Stimulated activated naive CD4-positive, alpha-beta T cell (primary cell): Measurements from ENCODE around the gene NSUN6.

Experiments
- DNase-seq, 6 experiments: peaks; one replicate each; lab custom pipeline; 2025; lab: John Stamatoyannopoulos, UW

The NSUN6 gene

DNA sequence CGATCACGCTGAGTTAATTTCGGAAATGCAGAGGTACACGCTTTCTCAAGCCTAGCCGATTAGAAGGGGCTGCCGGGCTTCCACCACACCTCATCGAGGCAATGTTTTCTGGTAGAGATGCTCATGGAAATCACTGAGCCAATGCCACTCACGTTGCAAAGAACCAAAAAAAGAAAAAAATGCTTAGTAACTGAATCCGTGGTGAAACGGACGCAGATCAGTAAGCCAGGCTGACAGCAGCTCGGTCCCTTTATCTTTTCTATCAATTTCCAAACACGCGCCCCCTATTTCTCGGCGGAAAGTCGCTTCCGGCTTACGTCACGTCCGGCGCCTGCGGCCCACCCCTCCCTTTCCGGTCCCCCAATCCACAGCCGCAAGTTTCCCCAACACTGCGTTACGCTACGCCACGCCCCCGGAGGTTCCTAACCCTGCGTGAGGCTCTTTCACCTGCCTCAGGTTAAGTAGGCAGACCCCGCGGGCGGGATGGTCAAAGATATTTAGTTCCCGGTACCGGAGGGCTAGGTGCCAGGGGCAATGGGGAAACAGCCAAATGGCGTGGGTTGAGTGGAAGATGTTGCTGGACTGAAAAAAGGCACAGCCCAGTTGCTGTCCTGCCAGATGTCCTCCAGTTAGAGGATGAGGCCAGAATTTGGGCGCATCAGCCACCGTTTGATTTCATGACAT lies at the start of gene NSUN6:
Gene NSUN6, minus strand, starts transcription at position 264 of the 684 bp plus-strand sequence. CDS start 384 bp downstream, outside the sequence.
- DNase-seq: peak; percentile 90 to 95 (median 92)

- DNase-seq: no peak
Measured at GRCh38 chr10:18699849-18700840, 48.8 kb upstream of the NSUN6 start.

- DNase-seq: no peak
Measured at GRCh38 chr10:18690541-18690940, 39.2 kb upstream of the NSUN6 start.

DNA sequence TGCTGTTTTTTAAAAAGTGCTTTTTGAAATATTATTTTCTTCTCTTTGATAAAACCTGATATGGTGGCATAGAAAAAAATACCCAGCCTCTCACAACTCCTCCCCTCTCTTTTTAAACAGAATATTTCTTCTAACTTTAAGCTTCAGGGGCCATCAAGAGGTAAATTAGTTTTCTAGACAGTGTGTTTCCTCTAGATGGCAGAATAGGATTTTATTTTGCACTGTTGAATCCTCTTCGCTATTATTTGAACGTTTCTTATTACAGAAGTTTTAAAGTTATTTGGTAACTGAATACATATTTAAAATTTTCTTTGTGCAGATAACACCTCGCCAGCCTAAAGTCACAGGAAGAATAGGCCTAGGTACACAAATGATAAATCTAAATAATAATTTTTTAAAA lies 38.1 kb upstream of the NSUN6 start:
- DNase-seq: no peak

GRCh38 chr10:18687706-18688105 lies 36.3 kb upstream of the NSUN6 start:
- no peak for DNase-seq

DNA sequence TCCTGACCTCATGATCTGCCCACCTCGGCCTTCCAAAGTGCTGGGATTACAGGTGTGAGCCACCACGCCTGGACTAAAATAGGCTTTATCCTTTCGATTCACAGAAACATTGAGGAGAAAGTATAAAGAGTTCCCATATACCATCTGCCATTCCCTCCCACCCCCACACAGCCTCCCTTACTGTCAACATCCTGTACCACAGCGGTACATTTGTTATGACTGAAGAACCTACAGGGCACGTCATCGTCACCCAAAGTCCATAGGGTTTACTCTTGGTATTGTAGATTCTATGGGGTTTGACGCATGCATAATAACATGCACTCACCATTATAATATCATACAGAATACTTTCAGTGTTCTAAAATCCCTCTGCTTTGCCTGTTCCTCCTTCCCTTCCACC lies 35.8 kb upstream of the NSUN6 start:
- no peak for DNase-seq

- DNase-seq: no peak
Measured at GRCh38 chr10:18685555-18685954, 34.2 kb upstream of the NSUN6 start.

GRCh38 chr10:18684953-18685352 lies 33.6 kb upstream of the NSUN6 start:
- no peak for DNase-seq

GRCh38 chr10:18684416-18684815 lies 33.0 kb upstream of the NSUN6 start:
- no peak for DNase-seq

GRCh38 chr10:18683427-18683826 lies 32.0 kb upstream of the NSUN6 start:
- DNase-seq: no peak

DNA sequence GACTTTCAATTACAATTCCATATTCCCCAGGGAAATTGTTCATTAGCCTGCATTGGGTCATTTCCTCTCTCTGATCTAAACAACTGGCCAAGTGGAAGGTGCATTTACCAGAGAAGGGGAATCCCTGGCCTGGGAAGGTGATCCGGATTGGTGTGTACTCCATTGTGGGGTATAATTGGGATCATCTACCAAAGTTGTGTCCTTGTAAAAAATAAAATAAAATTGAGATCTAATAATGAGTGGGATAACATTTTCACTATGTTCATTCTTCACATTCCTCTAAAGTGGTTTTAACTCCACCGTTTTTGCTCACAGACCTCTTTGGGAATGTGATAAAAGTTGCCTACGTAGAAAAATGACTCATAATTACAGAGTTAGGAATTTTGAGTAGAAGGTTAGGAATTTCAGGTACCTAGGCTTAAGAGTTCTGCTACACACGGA lies 30.6 kb upstream of the NSUN6 start:
- no peak for DNase-seq

GRCh38 chr10:18681366-18681765 lies 30.0 kb upstream of the NSUN6 start:
- no peak for DNase-seq

DNA sequence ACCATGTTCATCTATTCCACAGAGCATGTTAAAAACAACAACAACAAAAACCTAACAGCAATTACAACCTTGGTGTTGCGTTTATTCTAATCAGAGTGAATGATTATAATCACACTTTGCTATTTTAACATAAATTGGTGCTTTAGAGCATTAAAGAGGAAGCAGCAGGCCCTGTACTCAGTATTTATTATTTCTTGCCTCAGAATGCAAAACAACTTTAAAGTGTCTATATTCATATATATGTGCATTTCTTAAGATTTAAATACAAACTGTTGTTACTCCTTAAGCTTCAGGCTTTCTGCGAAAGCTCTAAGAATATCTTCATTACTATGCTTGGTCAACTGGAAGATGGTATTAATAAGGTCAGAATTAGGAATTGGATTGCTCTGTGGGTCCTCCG lies 29.4 kb upstream of the NSUN6 start:
- no peak for DNase-seq

GRCh38 chr10:18675086-18675801 lies 23.9 kb upstream of the NSUN6 start:
- no peak for DNase-seq

- no peak for DNase-seq
Measured at GRCh38 chr10:18668026-18668425, 16.6 kb upstream of the NSUN6 start.

- DNase-seq: no peak
Measured at GRCh38 chr10:18666810-18667209, 15.4 kb upstream of the NSUN6 start.

DNA sequence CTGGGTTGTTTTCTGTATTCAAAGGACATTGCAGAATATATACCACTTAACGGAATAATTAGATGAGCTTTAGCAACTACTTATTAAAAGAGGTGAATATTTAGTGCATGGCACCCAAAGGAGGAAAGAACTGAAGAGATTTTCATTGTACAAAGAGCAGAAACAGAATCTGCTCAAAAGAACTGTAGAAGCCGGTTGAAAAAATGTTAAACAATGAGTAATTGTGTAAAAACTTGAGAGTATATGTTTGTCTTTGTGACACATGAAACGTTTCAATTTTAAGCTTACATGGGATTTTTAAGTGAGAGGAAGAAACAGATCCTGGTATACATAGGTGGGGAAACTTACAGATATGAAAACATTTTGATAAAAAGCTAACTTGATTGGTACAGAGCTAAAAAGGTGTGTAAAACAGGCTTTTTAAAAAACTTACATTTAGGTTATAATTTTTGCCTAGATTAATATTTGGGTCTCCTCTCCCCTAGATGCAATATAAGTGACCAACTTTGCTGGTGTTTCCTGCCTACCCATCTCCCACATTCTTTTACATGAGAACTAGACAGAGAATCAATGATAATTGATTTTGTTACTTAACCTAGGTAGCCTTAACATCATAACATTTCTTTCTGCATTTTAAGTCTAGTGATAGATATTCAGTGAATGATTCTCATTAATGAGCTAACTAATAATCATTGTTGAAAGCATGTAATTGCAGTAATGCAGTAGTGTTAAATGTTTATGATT lies 14.6 kb upstream of the NSUN6 start:
- DNase-seq: no peak

- DNase-seq: no peak
Measured at GRCh38 chr10:18664841-18665478, 13.6 kb upstream of the NSUN6 start.

DNA sequence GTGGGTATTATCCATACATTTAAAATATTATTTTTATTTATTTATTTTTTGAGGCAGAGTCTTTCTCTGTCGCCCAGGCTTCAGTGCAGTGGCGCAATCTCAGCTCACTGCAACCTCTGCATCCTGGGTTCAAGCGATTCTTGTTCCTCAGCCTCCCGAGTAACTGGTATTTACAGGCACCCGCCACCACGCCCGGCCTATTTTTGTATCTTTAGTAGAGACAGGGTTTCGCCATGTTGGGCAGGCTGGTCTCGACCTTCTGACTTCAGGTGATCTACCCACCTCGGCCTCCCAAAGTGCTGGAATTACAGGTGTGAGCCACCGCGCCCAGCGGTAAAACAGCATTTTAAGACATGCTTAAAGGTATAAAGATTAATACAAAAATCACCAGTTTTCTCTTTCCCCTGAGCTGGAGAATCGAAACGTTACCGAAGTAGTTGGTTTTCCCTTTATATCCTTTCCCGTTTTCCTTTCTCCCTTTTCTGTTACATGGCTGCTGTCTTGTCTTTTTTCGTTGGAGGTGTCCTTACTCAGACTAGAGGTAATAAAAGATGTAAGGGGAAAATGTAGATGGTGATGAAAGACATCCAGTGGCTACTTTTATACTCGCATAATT lies 9.5 kb upstream of the NSUN6 start:
- no peak for DNase-seq

DNA sequence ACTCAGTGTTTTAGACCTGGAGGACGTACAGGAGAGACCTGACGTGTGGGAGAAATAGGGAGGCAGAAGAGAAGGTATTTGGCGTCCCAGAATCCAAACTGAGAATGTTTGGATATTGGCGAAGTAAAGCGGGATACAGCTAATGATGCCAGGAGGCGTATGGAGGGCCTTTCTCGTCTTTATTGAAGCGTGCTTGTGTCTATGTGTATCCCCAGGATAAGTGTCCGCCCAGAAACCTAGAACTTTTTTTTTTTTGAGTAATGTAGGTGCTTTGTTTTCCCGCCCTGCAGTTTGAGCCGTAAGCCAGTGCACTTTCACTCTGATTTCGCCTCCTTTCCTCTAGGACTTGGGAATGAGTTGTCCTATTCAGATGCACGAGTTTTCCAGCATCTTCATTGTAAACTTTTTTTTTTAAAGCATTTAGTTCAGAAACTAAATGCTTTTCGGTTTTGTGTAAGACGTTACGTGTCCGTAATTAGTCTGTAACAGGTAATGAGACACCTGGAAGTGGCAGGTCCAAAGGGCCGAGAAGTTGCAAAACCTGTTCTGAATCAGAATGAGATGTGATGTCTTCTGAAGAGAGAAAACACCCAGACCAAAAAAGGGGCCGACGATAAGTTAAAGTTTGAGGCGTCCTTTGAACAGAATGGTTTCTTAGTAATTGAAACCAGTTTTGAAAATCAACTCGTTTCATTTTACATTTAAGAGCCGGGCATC lies 8.6 kb upstream of the NSUN6 start:
- peak in 1 of 6 experiments; percentile 40 for DNase-seq
